NCI-H2081 treated with DMSO at 0.1 percent for 48 hours (cell line): Measurements from ENCODE around the gene MOGAT2.
"Not testable (repeated sequence)": the region's sequence is repeated elsewhere in the genome, so short reads cannot be mapped to it uniquely, and the experiment has no call there.

Experiments used
- DNase-seq: peaks from one replicate; lab custom pipeline; 2025; lab: John Stamatoyannopoulos, UW

MOGAT2 gene

DNA sequence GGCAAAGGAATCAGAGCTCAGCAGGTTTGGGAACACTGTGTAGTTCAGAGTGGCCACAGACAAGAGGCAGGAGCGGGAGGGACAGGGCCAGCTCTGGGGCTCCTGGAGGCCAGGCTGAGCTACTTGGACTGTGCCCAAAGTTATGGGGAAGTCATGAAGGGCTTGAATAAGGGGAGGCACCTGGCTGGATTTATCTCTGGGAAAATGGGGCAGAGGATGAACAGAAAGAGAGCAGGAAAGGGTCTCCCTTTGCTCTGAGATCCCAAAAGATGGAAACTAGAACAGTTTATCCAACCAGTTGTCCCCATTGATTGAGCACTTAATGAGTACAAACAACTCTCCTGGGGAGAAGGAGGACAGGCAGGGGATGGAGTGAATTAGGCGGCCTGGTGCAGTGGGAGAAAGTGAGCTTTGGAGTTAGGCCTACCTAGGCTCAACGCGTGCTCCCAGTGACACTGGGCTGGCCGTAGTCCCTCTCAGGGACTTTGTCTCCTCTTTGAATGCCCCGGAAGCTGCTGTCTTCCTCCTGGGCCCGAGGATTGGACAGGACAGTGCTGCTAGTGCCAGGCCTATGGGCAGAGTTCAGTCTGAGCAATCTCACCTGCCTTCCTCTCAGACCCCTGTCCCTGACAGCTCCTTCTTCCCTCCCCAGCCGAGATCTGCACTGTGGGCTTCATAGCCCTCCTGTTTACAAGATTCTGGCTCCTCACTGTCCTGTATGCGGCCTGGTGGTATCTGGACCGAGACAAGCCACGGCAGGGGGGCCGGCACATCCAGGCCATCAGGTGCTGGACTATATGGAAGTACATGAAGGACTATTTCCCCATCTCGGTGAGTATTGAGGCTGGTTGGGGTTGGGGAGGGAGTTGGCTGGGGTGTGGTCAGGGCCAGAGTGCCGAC, 2.0 kb downstream of the MOGAT2 start:
- DNase-seq, result no peak

DNA sequence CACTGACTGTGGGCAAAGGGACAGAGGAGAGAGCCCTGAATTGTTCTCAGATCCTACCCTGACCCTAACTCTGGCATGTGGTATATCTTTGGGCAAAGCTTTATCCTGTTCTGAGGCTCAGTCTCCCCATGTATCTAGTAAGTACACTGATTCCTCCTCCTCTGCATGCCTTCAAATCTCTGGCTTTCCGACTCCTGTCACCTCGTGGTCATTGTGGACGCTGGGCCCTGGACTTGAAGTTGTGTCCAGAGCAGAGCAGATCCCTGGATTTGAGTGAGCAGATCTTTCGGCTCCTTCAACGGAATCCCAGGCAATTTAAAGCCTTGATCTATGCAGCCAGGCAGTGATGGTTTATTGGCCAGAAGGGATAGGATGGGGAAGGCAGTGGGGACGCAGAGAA, 3.0 kb downstream of the MOGAT2 start:
- DNase-seq, result no peak

DNA sequence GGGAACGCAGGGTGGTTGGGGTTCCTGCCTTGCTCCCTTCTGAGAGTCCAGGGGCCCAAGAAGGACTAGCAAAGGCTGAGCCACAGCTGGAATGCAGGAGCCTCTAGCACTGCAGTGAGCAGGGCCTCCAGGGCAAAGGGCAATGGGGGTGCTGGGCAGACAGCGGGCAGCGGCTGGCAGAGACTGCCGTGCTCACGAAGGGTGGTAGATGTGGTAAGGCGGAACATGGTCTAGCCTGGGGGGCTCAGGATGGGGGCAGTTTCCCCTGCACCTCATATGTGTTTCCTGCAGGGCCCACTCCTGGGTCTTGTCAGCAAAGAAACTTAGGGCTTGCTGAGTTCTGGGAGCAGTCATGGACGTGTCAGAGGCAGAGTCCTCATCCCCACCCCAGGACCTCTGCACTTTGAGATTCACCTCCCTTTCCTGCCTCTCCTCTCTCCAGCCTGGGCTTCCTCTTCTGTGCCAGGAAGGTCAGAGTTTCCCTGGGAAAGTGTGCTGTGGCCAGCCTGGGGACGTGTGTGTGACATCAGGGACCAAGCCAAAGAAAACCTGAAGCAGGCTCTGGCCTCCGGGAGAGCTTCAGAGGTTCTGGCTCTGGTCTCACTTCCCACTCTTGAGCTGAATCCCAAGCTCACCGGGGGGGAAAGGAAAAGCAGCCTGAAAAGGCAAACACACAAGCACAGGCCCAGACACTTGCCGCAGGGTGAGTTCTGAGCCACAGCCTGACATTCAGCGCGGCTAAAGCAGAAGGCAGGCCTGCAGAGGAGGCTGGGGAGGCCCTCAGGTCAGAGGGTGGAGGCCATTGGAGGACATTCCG, 4.4 kb downstream of the MOGAT2 start:
- DNase-seq, result no peak

DNA sequence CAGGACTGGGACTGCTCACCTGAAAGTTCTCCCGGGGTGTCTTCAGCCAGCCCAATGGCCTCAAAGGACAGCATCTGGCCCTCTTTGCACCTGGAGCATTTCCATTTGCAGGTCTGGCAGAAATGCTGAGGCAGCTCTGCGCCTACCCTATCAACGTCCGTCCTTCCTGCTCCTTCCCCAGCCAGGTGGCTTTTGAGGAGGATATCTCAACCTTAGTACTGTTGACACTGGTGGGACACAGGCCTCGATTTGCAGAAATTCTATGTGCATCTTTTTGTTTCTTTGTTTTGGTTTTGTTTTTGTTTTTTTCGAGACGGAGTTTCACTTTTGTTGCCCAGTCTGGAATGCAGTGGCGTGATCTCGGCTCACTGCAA, 5.0 kb downstream of the MOGAT2 start:
- DNase-seq, result no peak

DNA sequence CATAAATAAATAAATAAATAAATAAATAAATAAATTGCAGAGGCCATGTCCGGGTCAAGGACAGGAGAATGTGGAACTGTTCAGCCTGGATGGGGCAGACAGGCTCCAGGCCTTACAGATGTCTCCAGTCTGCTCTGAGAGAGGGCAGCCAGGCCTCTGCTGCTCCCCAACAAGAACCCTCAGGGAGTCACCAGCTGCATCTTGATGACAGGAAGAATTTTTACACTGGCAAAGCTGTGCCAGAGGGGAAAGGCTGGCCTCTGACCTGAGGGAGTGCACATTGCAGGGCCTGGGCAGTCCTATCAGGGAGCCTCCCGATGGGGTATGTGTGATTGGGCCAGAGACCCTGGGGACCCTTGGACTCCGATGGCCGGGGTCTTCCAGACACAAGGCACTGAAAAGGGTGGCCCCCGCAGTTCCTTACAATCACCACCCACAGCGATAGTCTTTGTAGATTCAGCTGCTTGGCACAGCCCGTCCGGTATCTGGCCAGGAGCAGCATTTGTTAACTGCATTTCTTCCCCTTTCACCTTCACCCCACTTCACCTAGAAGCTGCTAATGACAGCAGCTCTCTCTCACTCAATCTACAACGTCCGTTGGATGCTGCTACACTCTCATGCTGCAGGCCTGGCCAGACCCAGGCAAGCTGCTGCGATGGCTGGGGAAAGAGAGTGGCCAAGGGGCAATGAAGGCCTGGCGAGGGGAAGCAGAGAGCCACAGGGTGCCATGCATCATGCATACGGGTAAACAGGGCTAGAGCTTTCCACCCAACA, 8.1 kb downstream of the MOGAT2 start:
- DNase-seq, result no peak

DNA sequence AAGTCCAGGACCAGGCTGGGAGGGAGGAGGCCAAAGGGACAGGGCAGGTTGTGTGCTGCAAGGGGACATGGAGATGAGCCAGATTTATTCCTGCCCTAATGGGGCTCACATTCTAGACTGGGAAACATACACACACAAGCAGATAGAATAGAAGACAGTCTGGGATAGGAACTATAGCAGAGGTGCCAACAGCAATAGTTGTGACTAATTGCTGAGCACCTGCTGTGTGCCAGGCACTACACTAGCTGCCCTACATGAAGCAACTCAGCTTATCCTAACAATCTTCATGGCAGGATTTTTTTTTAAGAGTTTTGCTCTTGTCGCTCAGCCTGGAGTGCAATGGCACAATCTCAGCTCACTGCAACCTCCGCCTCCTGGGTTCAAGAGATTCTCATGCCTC, 11.4 kb downstream of the MOGAT2 start:
- DNase-seq, result no peak

DNA sequence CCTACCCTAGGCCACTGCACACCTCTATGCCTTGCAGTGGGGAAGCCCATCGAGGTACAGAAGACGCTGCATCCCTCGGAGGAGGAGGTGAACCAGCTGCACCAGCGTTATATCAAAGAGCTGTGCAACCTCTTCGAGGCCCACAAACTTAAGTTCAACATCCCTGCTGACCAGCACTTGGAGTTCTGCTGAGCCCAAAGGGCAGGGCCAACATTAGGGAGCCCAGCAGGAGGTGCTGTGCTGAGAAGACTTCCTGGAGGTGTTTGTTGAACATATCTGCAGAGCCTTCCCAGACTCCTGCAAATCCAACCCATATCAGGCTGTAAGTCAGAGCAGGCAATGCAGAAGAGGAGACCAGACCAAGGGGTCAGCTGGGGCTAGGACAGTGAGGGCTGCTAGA, 13.5 kb downstream of the MOGAT2 start:
- no peak for DNase-seq

DNA sequence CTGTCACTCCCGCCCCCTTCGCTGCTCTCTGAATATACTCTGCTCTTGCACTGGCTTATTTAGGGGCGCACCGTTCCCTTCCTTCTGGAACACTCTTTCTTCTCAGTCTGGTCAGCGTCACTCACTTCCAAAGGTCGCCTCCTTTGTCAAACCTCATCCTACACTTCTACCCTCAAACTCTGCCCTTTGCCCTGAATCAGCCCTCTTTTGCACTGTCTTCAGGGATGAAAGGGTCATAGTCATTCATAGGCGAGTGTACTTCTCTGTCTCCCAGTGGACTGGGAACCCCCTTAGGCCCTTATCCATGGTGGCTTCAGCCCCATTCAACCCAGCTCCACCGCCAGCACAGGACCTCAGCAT, 15.4 kb downstream of the MOGAT2 start:
- no peak for DNase-seq

DNA sequence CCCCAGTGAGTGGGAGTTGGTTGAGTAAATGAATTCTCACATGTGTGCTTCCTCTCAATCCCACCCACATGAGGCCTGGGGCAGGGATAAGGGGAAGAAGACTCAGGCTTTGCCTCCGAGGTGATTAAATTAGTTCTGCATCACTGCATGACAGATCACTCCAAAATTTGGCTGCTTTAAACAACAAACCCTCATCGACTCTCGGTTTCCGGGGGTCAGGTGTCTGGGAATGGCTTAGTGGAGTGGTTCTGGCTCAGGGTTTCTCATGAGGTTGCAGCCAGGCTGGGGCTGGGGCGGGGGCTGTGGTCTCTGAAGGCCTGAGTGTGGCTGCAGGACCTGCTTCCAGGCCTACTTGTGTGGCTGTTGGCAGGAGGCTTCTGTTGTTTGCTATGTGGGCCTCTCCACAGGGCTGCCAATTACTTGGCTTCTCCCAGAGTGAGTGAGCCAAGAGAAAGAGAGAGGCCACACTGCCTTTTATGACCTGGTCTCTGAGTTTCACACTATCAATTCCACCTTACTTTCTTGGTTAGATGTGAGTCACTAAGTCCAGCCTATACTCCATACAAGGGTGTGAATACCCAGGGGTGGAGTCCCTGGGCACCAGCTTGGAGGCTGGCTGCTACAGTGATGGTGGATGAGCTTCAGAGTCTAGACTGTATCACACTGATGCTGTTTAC, 15.9 kb downstream of the MOGAT2 start:
- DNase-seq, result no peak

DNA sequence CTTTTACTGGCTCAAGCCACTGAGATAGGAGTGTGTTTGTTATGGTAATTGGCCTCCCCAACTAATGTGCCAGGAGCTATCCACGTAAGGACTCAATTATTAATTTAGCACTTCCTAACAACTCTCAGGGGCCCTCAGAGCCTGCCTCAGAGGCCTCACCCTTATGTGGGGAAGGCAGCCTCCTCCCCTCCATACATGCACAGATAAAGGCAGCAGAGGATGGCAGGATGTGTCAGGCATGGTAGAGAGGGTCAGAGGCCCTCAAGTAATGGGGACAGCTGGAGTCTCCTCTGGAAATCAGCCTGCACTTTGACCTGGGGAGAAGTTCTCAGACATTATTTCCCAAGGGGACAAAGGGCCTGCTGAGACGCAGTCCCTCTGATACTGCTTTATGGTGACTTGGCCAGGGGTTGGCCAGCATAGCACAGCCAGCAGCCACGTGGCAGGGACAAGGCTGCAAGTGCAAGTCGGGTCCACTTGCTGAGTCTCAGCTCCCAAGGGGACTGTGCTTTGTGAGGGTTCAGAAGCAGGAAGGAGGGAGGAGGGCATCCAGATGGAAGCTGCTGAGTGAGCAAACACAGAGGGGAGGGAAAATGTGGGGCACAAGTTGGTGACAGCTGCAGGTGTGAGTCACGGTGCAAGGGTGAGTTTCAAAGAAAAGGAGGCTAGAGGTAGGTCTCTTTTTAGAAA, 17.0 kb downstream of the MOGAT2 start:
- DNase-seq, result no peak

DNA sequence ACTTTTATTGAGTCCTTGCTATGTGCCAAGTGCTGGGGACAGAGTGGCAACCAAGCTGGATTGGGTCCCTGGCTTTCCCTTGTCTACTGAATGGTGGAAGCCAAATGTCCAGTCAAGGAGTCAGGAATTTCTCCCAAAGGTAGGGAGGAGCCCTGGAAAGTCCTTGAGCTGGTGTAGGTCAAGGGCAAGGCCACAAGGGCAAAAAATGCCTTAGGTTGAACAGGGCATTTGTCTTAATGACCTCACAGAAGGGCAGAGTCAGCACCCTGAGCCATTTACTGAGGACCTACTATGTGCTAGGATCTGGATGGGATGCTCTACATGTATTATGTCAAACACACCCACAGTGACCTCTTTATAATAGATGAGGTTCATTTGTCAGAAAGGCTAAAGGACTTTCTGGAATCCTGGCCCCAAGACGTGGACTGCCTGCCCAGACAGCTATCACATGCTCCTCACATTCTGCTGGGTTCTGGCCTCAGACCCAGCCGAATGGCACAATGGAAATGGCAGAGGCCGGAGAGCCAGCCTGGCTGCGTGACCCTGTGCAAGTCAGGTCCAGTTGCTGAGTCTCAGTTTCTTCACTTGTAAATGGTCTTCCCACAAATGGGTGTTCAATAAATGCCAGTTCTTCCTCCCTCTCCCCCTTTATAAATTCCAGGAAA, 17.7 kb downstream of the MOGAT2 start:
- no peak for DNase-seq

DNA sequence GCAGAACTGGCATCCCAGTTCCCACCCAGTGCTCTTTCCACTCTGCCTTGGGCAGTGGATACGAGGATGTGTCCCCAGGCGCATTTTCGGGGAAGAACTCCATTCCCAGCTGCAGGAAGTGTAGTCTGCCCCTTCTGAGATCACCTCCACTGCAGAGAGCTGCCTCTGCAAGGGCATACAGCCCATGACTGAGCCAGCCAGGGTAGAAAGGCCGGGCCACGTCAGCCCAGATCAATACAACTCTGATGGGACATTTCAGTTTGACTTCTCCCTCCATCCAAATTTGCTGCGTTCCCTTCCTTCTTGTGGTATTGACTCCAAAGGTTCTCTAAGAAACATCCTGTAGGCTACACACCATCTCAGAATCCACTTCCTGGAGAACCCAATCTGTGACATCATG, 19.7 kb downstream of the MOGAT2 start:
- DNase-seq, result no peak

DNA sequence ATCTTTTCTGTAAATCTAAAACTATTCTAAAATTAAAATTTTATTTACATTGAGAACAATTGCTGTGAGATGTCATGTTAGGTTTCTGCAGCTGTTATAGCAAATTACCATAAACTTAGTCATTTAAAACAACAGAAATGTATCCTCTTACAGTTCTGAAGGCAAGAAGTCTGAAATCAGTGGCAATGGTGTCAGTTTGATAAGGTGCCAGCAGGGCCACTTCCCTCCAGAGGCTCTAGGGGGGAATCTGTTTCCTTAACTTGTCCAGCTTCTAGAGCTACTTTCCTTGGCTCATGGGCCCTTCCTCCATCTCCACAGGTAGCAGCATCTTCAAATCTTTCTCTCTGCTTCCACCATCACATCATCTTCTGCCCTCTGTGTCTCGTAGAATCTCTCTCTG, 23.0 kb downstream of the MOGAT2 start:
- DNase-seq, result no peak

DNA sequence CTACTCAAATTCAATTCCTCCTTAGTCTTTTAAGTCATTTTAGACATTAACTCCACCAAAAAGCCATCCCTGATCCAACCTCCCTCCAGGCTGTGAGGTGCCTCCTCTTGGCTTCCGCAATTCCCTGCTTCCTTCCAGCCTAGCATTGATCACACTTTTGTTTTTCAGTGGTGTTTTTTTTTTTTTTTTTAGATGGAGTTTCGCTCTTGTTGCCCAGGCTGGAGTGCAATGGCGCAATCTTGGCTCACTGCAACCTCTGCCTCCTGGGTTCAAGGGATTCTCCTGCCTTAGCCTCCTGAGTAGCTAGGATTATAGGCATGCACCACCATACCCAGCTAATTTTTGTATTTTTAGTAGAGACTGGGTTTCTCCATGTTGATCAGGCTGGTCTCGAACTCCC, 25.5 kb downstream of the MOGAT2 start:
- not testable (repeated sequence) for DNase-seq

DNA sequence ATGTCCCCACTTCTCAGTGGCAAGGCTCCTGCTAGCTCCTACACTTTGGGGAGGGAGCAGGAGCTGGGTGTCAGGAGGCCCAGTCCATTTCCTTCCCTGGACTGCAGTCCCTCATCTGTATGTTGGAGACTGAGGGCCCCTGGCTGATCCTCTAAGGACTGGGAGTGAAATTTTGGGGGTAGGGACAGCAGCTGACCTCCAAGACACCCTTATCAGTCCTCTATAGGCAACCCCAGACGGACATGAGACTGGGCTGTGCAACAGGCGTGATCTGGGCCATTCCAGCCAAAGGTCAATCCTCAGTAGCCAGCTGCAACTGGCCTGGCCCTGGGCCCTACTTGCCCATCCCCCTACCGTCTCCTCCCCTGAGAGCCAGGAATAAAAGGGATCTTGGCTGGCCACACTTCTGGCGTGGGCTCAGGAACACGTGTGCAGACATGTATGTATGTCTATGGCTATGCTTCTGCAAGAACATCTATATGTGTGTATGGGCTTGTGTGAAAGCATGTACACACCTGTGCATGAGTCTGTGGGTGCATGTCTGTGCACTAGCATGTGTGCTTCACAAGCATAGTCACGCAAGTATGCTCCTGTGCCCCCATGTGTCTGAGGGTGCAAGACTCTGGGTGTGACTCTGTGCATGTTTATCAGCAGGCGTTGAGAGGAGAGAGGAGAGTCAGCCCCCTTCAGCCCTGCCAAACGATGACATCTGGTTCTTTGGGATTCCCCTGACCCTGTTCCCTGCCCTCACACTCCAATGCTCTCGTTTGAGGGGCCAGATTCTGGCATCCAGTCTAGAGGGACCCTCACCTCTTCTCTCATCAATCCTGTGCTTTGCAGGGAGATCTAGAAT, 26.3 kb downstream of the MOGAT2 start:
- no peak for DNase-seq

DNA sequence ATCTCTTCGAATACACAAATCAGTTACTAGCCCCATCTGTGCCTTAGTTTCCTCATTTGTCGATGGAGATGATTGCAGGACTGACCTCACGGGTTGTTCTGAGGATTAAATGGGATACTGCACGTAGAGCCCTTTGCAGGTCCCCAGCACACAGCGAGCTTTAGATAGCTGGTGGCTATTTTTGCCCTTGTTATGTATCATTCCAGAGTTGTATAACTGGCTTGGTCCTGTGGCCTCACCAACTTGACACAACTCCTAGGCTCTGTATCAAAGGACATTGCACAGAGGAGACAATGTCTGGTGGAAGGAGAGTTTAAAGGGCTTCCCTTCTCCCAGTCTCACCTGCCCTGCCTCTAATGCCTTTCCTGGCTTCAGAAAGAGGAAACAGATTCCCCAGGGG, 28.2 kb downstream of the MOGAT2 start:
- no peak for DNase-seq

DNA sequence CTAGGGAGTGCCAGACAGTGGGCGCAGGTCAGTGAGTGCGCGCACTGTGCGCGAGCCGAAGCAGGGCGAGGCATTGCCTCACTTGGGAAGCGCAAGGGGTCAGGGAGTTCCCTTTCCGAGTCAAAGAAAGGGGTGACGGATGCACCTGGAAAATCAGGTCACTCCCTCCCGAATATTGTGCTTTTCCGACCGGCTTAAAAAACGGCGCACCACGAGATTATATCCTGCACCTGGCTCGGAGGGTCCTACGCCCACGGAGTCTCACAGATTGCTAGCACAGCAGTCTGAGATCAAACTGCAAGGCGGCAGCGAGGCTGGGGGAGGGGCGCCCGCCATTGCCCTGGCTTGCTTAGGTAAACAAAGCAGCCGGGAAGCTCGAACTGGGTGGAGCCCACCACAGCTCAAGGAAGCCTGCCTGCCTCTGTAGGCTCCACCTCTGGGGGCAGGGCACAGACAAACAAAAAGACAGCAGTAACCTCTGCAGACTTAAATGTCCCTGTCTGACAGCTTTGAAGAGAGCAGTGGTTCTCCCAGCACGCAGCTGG, 31.2 kb downstream of the MOGAT2 start:
- DNase-seq, result not testable (repeated sequence)

DNA sequence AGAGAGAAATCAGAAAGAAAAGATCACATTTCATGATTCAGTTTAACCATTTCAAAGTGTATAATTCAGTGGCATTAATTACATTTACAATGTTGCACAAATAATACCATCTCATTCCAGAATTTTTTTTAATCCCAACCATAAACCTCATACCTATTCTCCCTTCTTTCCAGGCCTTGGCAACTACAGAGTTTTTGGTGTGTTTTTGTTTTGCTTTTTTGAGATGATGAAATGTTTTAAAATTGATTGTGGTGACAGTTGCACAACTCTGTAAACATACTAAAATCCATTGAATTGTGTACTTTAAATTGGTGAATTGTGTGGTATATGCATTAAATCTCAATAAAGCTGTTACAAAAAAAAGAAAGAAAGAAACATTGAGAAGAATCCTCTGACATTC, 37.3 kb downstream of the MOGAT2 start:
- not testable (repeated sequence) for DNase-seq

DNA sequence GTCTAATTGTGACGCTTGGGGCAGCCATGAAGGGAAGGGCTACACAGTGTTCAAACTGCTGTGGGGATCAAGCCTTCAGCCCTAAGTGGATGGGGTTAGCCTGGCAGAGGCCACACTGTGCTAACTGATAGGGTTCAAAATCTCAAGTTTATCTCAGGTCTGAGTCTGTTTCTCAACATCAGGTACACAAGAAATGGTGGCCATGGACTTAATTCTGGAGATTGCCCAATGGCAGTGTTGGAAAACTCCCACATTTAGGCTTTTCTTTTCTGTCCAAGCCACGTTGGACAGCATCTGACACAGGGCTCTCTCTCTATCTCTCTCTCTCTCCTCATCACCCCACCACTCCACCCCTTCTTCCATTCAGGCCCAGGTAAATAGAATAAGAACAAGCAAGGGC, 40.0 kb downstream of the MOGAT2 start:
- DNase-seq, result no peak

DNA sequence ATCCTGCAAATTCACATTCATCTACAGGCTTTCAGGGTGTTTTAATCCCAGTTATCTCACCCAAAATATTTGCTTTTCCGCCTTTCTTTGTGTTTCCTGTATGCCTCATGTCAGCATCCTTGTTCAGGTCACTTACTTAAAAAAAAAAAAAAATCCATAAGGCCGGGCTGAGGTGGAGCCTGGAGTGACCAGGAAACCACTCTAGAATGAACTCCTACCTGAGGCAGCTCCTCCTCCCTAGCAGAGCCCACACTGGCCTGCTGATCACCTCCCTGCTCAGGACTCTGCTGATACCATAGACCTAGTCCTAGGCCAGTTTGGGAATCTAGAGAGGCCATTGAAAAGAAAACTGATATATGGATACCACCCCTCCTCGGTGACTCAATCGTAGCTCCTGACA, 42.2 kb downstream of the MOGAT2 start:
- DNase-seq, result no peak
